IPS-15b (cell line): Measurements from ENCODE around the gene TATDN3.
A peak's percentile ranks its signal among the peaks of the same experiment; 100 is the strongest.
"Not testable (repeated sequence)": the region's sequence is repeated elsewhere in the genome, so short reads cannot be mapped to it uniquely, and the experiment has no call there.

ENCODE experiments used
- H3K27me3 ChIP-seq: one replicate; pipeline ENCODE4 v1.6.1; 2013; ENCODE audit warnings: low read length; ENCODE audit not compliant: control insufficient read depth, insufficient read depth
- H3K36me3 ChIP-seq: one replicate; pipeline ENCODE4 v1.6.1; 2013; ENCODE audit warnings: low read length; ENCODE audit not compliant: control insufficient read depth, insufficient read depth
- H3K4me1 ChIP-seq: one replicate; pipeline ENCODE4 v1.6.1; 2013; ENCODE audit warnings: mild to moderate bottlenecking, low read length; ENCODE audit not compliant: control insufficient read depth, insufficient read depth
- H3K4me3 ChIP-seq: one replicate; pipeline ENCODE4 v1.5.1; 2013; ENCODE audit warnings: low read depth, low read length
- H3K9ac ChIP-seq: one replicate; pipeline ENCODE4 v1.6.1; 2013; ENCODE audit warnings: low read depth, mild to moderate bottlenecking, low read length
- H3K9me3 ChIP-seq: one replicate; pipeline ENCODE4 v1.6.1; 2013; ENCODE audit warnings: mild to moderate bottlenecking, low read length; ENCODE audit not compliant: control insufficient read depth, insufficient read depth

TATDN3 gene

DNA sequence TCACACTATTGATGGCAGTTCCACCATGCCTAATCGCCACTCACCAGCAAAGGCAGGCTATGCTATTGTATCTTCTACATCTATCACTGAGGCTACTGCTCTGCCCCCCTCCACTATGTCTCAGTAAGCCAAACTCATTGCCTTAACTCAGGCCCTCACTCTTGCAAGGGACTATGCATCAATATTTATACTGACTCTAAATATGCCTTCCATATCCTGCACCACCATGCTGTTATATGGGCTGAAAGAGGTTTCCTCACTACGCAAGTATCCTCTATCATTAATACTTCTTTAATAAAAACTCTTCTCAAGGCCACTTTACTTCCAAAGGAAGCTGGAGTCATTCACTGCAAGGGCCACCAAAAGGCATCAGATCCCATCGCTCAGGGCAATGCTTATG is 52.8 kb downstream of the TATDN3 start:
- not testable (repeated sequence) for H3K4me1 ChIP-seq, H3K27me3 ChIP-seq, H3K9ac ChIP-seq, H3K9me3 ChIP-seq, H3K36me3 ChIP-seq, H3K4me3 ChIP-seq

DNA sequence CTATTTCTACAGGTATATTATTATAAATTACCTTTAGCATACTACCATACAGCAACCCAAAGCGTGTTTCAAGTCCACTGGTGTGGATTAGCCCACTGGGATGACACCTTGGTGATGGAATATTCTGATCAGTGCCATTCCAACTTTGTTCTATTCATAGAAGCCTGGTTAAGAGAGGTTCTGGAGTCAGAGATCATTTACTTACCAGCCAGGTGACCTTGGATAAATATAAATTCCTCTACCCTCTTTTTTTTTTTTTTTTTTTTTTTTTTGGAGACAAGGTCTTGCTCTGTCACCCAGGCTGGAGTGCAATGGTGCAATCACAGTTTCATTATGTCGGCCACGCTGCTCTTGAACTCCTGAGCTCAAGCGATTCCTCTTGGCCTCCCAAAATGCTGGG is 55.9 kb downstream of the TATDN3 start, which contains the start of gene SPATA45:
Gene SPATA45, minus strand, starts transcription at position 101 of the 400 bp plus-strand sequence. CDS start 11,500 bp downstream, outside the sequence.
- Histone ChIP-seq H3K9me3 (no peaks in the 10 kb centered on the region), H3K4me1 (peaks cover under 1% of the 10 kb centered on the region), H3K9ac (no peak within 1 kb of the TSS), H3K27me3 (no peaks in the 10 kb centered on the region), H3K4me3 (no peak within 1 kb of the TSS), H3K36me3 (no peaks in the 10 kb centered on the region)

- no peak overlapping the region for H3K9ac ChIP-seq
- no peak overlapping the region for H3K4me3 ChIP-seq
- peaks cover 6% of the 10 kb centered on the region for H3K4me1 ChIP-seq
- no peaks in the 10 kb centered on the region for H3K9me3 ChIP-seq
- H3K27me3 ChIP-seq = no peaks in the 10 kb centered on the region
- no peaks in the 10 kb centered on the region for H3K36me3 ChIP-seq
Measured at GRCh38 chr1:212852105-212852688, 60.5 kb downstream of the TATDN3 start.

GRCh38 chr1:212853658-212854057 is 62.0 kb downstream of the TATDN3 start:
- H3K4me1 ChIP-seq = peaks cover 6% of the 10 kb centered on the region
- no peaks in the 10 kb centered on the region for H3K9me3 ChIP-seq
- no peaks in the 10 kb centered on the region for H3K36me3 ChIP-seq

DNA sequence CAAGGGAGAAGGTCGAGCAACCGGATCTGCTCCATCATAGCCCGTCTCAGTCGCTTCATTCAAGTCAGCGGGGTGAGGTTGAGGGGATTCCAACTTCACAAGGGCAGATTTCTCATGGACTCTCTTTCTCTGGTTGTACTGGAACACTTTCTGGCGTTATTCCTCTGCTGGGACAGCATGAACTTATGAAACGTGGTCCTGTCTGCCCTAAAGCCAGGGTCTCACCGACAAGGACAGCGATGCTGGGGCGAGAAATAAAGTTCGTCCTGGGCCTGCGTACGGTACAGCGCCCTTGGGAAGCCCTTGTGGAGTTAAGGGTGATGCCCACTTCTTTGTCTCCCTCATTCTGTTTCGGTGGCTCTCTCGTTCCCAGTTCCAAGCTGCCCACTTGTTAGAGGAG is 65.1 kb downstream of the TATDN3 start:
- no peaks in the 10 kb centered on the region for H3K27me3 ChIP-seq
- peaks cover 3% of the 10 kb centered on the region for H3K36me3 ChIP-seq
- peaks cover 6% of the 10 kb centered on the region for H3K4me1 ChIP-seq
- peak overlapping the region; percentile 51 for H3K9ac ChIP-seq
- H3K9me3 ChIP-seq = no peaks in the 10 kb centered on the region
- H3K4me3 ChIP-seq = peak overlapping the region; percentile 96

More at GRCh38 chr1:212853658-212854057, 62.0 kb downstream of the TATDN3 start:
- H3K9ac ChIP-seq = no peak overlapping the region
- no peak overlapping the region for H3K4me3 ChIP-seq
- H3K27me3 ChIP-seq = no peaks in the 10 kb centered on the region

- Histone ChIP-seq H3K4me3 (peak within 1 kb of the TSS; percentile 96), H3K9ac (peak within 1 kb of the TSS; percentile 56), H3K4me1 (peaks cover 3% of the 10 kb centered on the region), H3K36me3 (peaks cover 3% of the 10 kb centered on the region), H3K9me3 (no peaks in the 10 kb centered on the region), H3K27me3 (no peaks in the 10 kb centered on the region)
Measured at GRCh38 chr1:212857992-212858460, 66.3 kb downstream of the TATDN3 start, which contains the start of gene FLVCR1. TSS of gene FLVCR1 (plus strand) at chr1:212858275. CDS start at chr1:212858453, 178 bp downstream.

DNA sequence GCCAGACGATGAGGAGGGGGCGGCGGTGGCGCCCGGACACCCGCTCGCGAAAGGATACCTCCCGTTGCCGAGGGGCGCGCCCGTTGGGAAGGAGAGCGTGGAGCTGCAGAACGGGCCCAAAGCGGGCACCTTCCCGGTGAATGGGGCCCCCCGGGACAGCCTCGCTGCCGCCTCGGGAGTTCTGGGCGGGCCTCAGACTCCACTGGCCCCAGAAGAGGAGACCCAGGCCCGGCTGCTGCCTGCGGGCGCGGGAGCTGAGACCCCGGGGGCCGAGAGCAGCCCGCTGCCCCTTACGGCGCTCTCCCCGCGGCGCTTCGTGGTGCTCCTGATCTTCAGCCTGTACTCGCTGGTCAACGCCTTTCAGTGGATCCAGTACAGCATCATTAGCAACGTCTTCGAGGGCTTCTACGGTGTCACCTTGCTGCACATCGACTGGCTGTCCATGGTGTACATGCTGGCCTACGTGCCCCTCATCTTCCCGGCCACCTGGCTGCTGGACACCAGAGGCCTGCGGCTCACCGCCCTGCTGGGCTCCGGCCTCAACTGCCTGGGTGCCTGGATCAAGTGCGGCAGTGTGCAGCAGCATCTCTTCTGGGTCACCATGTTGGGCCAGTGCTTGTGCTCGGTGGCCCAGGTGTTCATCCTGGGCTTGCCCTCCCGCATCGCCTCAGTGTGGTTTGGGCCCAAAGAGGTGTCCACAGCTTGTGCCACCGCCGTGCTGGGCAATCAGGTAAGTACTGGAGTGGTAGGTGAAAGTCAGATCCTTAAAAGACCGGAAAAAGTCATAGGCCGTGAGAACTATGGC is 67.0 kb downstream of the TATDN3 start:
- Histone ChIP-seq H3K9ac (peak overlapping the region; percentile 56), H3K36me3 (peaks cover 5% of the 10 kb centered on the region), H3K9me3 (no peaks in the 10 kb centered on the region), H3K4me3 (peak overlapping the region; percentile 96), H3K4me1 (peaks cover 5% of the 10 kb centered on the region), H3K27me3 (no peaks in the 10 kb centered on the region)

GRCh38 chr1:212860713-212861581 is 69.3 kb downstream of the TATDN3 start:
- Histone ChIP-seq H3K36me3 (peaks cover 13% of the 10 kb centered on the region), H3K9me3 (no peaks in the 10 kb centered on the region), H3K4me1 (peaks cover 8% of the 10 kb centered on the region), H3K9ac (no peak overlapping the region), H3K4me3 (peak overlapping the region; percentile 96), H3K27me3 (no peaks in the 10 kb centered on the region)

DNA sequence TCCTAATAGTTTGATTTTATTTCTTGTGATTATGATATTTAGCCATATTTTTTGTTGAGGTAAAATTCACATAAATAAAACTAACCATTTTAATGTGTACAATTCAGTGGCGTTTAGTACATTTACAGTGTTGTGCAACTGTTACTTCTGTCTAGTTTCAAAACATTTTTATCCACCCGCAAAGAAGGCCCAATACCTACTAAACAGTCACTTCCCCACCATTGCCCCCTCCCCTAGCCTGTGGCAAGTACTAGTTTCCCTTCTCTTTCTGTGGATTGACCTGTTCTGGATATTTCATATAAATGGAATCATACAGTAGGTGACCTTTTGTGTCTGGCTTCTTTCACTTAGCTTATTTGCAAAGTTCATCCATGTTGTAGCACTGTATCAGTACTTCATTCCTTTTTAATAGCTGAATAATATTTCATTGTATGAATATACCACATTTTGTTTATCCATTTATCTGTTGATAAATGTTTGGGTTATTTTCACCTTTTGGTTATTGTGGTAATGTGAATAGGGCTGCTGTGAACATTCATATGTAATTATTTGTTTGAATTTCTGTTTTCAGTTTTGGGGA is 70.5 kb downstream of the TATDN3 start:
- Histone ChIP-seq H3K4me1 (peaks cover 5% of the 10 kb centered on the region), H3K36me3 (peaks cover 13% of the 10 kb centered on the region), H3K9ac (no peak overlapping the region), H3K4me3 (peak overlapping the region; percentile 48), H3K27me3 (no peaks in the 10 kb centered on the region), H3K9me3 (no peaks in the 10 kb centered on the region)

DNA sequence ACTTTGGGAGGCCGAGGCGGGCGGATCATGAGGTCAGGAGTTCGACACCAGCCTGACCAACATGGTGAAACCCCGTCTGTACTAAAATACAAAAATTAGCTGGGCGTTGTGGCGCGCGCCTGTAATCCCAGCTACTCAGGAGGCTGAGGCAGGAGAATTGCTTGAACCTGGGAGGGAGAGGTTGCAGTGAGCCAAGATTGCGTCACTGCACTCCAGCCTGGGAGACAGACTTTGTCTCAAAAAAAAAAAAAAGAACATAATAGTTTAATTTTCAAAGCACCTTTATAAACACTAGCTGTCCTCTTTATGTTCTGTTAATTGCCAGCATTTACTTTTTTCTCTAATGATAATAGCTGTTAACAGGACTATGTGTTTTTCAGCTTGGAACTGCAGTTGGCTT is 71.7 kb downstream of the TATDN3 start:
- Histone ChIP-seq H3K36me3 (peaks cover 13% of the 10 kb centered on the region), H3K4me3 (peak overlapping the region; percentile 48)
- not testable (repeated sequence) for H3K9ac ChIP-seq, H3K27me3 ChIP-seq, H3K9me3 ChIP-seq, H3K4me1 ChIP-seq

GRCh38 chr1:212864201-212864600 is 72.5 kb downstream of the TATDN3 start:
- H3K4me3 ChIP-seq = peak overlapping the region; percentile 36
- H3K4me1 ChIP-seq = peaks cover 5% of the 10 kb centered on the region

More at GRCh38 chr1:212864201-212864600, 72.5 kb downstream of the TATDN3 start:
- no peaks in the 10 kb centered on the region for H3K9me3 ChIP-seq
- H3K9ac ChIP-seq = no peak overlapping the region
- H3K36me3 ChIP-seq = peaks cover 13% of the 10 kb centered on the region
- H3K27me3 ChIP-seq = no peaks in the 10 kb centered on the region
